Neural cell (in vitro differentiated cells): ENCODE data around the gene TMEM252.

Experiments used
- EP300 ChIP-seq: fragments of 450-650 bp; conservative IDR thresholded peaks from 2 replicates; pipeline ENCODE4 v1.6.1; 2014; ENCODE audit warnings: antibody characterized with exemption, mild to moderate bottlenecking, moderate library complexity; ENCODE audit not compliant: poor library complexity, severe bottlenecking
- EZH2 ChIP-seq: fragments of 200-600, 300-800 bp; shearing (Covaris generic), sonication (generic); IDR thresholded peaks from 2 replicates; pipeline ENCODE4 v1.6.1; 2014; ENCODE audit warnings: antibody characterized with exemption, low read length, borderline replicate concordance, mild to moderate bottlenecking; ENCODE audit not compliant: insufficient read depth, poor library complexity, severe bottlenecking
- MXI1 ChIP-seq: fragments of 450-650 bp; conservative IDR thresholded peaks from 2 replicates; pipeline ENCODE4 v1.6.1; 2014; ENCODE audit warnings: antibody characterized with exemption, mild to moderate bottlenecking; ENCODE audit not compliant: poor library complexity, severe bottlenecking
- POLR2AphosphoS5 ChIP-seq: IDR thresholded peaks from 2 replicates; pipeline ENCODE4 v1.6.1; 2012
- REST ChIP-seq: IDR thresholded peaks from 2 replicates; pipeline ENCODE4 v1.6.1; 2012; ENCODE audit warnings: borderline replicate concordance
- TAF1 ChIP-seq: IDR thresholded peaks from 2 replicates; pipeline ENCODE4 v1.6.1; 2012; ENCODE audit warnings: low read depth
- TF ChIP-seq, protein P1 (sequence below): fragments of 450-650 bp; IDR thresholded peaks from 2 replicates; pipeline ENCODE4 v1.5.1; 2014; ENCODE audit warnings: antibody characterized with exemption, mild to moderate bottlenecking, moderate library complexity; ENCODE audit not compliant: poor library complexity, severe bottlenecking

GRCh38 chr9:68493541-68493940 is 47.1 kb downstream of the TMEM252 start:
- TF ChIP-seq, protein P1, sequence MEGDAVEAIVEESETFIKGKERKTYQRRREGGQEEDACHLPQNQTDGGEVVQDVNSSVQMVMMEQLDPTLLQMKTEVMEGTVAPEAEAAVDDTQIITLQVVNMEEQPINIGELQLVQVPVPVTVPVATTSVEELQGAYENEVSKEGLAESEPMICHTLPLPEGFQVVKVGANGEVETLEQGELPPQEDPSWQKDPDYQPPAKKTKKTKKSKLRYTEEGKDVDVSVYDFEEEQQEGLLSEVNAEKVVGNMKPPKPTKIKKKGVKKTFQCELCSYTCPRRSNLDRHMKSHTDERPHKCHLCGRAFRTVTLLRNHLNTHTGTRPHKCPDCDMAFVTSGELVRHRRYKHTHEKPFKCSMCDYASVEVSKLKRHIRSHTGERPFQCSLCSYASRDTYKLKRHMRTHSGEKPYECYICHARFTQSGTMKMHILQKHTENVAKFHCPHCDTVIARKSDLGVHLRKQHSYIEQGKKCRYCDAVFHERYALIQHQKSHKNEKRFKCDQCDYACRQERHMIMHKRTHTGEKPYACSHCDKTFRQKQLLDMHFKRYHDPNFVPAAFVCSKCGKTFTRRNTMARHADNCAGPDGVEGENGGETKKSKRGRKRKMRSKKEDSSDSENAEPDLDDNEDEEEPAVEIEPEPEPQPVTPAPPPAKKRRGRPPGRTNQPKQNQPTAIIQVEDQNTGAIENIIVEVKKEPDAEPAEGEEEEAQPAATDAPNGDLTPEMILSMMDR = no peak
- no peak for TF ChIP-seq MXI1
- no peak for TF ChIP-seq TAF1
- TF ChIP-seq EZH2 = no peak
- TF ChIP-seq REST = no peak
- TF ChIP-seq POLR2AphosphoS5 = no peak
- no peak for TF ChIP-seq EP300
